Stimulated activated CD4-positive, alpha-beta T cell treated with anti-CD3 and anti-CD28 coated beads, Interleukin-15, amount 100 ng/mL, for 24 hours (primary cell): Measurements from ENCODE around the gene ANKRD63.
A peak's percentile ranks its signal among the peaks of the same experiment; 100 is the strongest.

Experiments used
- DNase-seq: peaks from one replicate; pipeline ENCODE4 v3.0.0-alpha.2; 2020

The ANKRD63 gene

GRCh38 chr15:40240619-40241221 lies 42.1 kb downstream of the ANKRD63 start:
- DNase-seq: no peak

GRCh38 chr15:40239693-40240618 lies 42.9 kb downstream of the ANKRD63 start:
- no peak for DNase-seq

GRCh38 chr15:40239404-40239692 lies 43.5 kb downstream of the ANKRD63 start:
- DNase-seq: no peak

GRCh38 chr15:40238532-40239403 lies 44.1 kb downstream of the ANKRD63 start, which contains the start of gene PAK6:
Gene PAK6, plus strand, starts transcription at chr15:40239063. Its CDS starts 25,723 bp downstream, at chr15:40264786.
- peak; percentile 70 for DNase-seq

GRCh38 chr15:40235201-40235885 lies 47.5 kb downstream of the ANKRD63 start:
- no peak for DNase-seq

GRCh38 chr15:40234783-40235182 lies 48.1 kb downstream of the ANKRD63 start:
- no peak for DNase-seq

GRCh38 chr15:40233727-40234577 lies 48.9 kb downstream of the ANKRD63 start:
- no peak for DNase-seq

GRCh38 chr15:40232625-40233070 lies 50.2 kb downstream of the ANKRD63 start:
- DNase-seq: no peak
